GM19023 (cell line): ENCODE results near the gene PBXIP1.
"Not testable (repeated sequence)": the region's sequence is repeated elsewhere in the genome, so short reads cannot be mapped to it uniquely, and the experiment has no call there.

Source experiments
- ATAC-seq: cut with Tn5 transposase; IDR thresholded peaks from one replicate; pipeline ENCODE4 v1.9.1; 2021; ENCODE audit warnings: mild to moderate bottlenecking, moderate library complexity; ENCODE audit not compliant: unreplicated experiment

The PBXIP1 gene

GRCh38 chr1:154940213-154940560 lies 15.7 kb downstream of the PBXIP1 start:
- no peak for ATAC-seq

GRCh38 chr1:154938604-154939399 lies 17.1 kb downstream of the PBXIP1 start:
- no peak for ATAC-seq

- ATAC-seq: no peak
Observed at GRCh38 chr1:154937988-154938386, 17.9 kb downstream of the PBXIP1 start.

- ATAC-seq: peak; percentile 59
Observed at GRCh38 chr1:154937085-154937987, 18.6 kb downstream of the PBXIP1 start.

- ATAC-seq: peak; percentile 79
Observed at GRCh38 chr1:154936555-154937084, 19.3 kb downstream of the PBXIP1 start, which contains the start of gene PMVK. Gene PMVK, minus strand, starts transcription at chr1:154936719. Its CDS starts 34 bp downstream, at chr1:154936685.

- ATAC-seq: no peak
Observed at GRCh38 chr1:154935749-154936554, 19.9 kb downstream of the PBXIP1 start.

GRCh38 chr1:154934358-154934948 lies 21.4 kb downstream of the PBXIP1 start:
- ATAC-seq: no peak

GRCh38 chr1:154931940-154932487 lies 23.9 kb downstream of the PBXIP1 start:
- ATAC-seq: no peak

- no peak for ATAC-seq
Observed at GRCh38 chr1:154926201-154926600, 29.7 kb downstream of the PBXIP1 start.

- no peak for ATAC-seq
Observed at GRCh38 chr1:154925335-154926170, 30.3 kb downstream of the PBXIP1 start.

GRCh38 chr1:154923695-154924094 lies 32.2 kb downstream of the PBXIP1 start:
- ATAC-seq: no peak

GRCh38 chr1:154913273-154913672 lies 42.6 kb downstream of the PBXIP1 start:
- no peak for ATAC-seq

GRCh38 chr1:154912755-154913154 lies 43.1 kb downstream of the PBXIP1 start:
- no peak for ATAC-seq

- ATAC-seq: no peak
Observed at GRCh38 chr1:154911691-154912550, 44.0 kb downstream of the PBXIP1 start.

- ATAC-seq: no peak
Observed at GRCh38 chr1:154910851-154911250, 45.0 kb downstream of the PBXIP1 start.

GRCh38 chr1:154908937-154909336 lies 47.0 kb downstream of the PBXIP1 start:
- no peak for ATAC-seq

- ATAC-seq: not testable (repeated sequence)
Observed at GRCh38 chr1:154908129-154908528, 47.8 kb downstream of the PBXIP1 start.

GRCh38 chr1:154906621-154907081 lies 49.2 kb downstream of the PBXIP1 start:
- ATAC-seq: no peak
